ENCODE data around the gene AQP1. TPM values are rescaled to one million over a fixed set of nuclear protein-coding genes. Genes with fewer than 3 reads are reported as not detected.

AQP1 gene
- total RNA-seq, 1 donor from 2014 or later, result 1,132 TPM

DNA sequence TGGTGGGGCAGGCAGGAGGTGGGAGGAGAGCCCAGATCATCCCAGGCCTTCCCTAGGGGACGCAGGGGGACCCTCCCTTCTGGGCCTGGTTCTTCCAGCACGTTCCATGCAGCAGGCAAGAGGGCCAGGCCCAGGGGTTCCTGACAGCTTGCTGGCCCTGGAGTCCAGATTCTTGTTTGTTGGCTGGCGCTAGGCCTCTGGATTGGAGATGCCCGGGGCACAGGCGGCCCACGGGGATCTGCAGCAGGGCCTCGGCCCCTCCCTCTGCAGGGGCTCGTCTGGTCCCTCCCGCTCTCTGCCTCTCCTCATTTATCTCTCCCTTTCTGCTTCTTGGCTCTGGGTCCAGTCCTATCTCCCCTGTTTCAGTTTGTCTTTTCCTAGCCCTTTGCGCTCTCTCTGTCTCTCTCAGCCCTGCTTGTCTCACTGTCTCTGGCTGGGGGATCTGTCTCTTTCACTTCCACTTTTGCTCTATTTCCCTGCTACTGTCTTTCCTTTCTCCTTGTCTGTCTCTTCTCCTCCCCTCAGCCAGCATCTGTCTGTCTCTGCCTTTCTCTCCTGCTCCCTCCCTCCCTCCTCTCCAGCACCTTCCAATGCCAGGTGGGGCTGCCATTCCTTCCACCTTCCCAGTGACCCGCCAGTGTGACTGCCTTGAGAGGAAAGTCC is 1.1 kb upstream of the AQP1 start:
- Histone ChIP-seq H3K4me3 (peak overlapping the region; percentile 66), H3K9me3 (no peaks in the 10 kb centered on the region), H3K4me1 (peaks cover 58% of the 10 kb centered on the region), H3K36me3 (no peaks in the 10 kb centered on the region), H3K27me3 (no peaks in the 10 kb centered on the region), H3K27ac (peak overlapping the region; percentile 81)
- intact Hi-C loops (cut with DNase I), result no loop called here
- TF ChIP-seq, protein P1, sequence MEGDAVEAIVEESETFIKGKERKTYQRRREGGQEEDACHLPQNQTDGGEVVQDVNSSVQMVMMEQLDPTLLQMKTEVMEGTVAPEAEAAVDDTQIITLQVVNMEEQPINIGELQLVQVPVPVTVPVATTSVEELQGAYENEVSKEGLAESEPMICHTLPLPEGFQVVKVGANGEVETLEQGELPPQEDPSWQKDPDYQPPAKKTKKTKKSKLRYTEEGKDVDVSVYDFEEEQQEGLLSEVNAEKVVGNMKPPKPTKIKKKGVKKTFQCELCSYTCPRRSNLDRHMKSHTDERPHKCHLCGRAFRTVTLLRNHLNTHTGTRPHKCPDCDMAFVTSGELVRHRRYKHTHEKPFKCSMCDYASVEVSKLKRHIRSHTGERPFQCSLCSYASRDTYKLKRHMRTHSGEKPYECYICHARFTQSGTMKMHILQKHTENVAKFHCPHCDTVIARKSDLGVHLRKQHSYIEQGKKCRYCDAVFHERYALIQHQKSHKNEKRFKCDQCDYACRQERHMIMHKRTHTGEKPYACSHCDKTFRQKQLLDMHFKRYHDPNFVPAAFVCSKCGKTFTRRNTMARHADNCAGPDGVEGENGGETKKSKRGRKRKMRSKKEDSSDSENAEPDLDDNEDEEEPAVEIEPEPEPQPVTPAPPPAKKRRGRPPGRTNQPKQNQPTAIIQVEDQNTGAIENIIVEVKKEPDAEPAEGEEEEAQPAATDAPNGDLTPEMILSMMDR (IDR thresholded peaks at IDR 0.05), result no peak
- no peak for DNase-seq
- ATAC-seq, result no peak

DNA sequence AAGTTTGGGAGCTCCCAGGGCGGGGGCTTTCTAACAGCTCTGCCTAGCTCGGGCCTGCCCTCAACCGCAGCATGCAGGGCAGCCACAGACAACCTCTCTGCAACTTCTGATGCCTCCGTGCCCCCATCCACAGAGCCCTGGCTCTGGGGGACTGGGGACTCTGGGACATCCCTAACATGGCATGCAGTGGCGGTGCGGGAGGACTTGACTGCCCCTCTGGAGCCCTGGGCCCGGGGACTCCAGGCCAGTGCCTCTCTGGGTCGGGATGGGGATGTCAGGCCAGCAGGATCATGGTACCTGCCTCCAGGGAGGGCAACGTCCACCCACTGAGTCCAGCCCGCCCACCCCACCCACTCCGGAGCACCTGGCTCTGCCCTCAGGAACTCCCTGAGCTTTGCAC is 520 bp upstream of the AQP1 start:
- ATAC-seq (no peak), DNase-seq (no peak)
- no peaks in the 10 kb centered on the region for H3K36me3 ChIP-seq
- no peaks in the 10 kb centered on the region for H3K27me3 ChIP-seq
- intact Hi-C loops (cut with DNase I), result no loop called here
- no peaks in the 10 kb centered on the region for H3K9me3 ChIP-seq
- H3K4me1 ChIP-seq, result peaks cover 52% of the 10 kb centered on the region
- H3K27ac ChIP-seq, result peak overlapping the region; percentile 81
- peak overlapping the region; percentile 66 for H3K4me3 ChIP-seq
- TF ChIP-seq, protein P1 (IDR thresholded peaks at IDR 0.05), result no peak

DNA sequence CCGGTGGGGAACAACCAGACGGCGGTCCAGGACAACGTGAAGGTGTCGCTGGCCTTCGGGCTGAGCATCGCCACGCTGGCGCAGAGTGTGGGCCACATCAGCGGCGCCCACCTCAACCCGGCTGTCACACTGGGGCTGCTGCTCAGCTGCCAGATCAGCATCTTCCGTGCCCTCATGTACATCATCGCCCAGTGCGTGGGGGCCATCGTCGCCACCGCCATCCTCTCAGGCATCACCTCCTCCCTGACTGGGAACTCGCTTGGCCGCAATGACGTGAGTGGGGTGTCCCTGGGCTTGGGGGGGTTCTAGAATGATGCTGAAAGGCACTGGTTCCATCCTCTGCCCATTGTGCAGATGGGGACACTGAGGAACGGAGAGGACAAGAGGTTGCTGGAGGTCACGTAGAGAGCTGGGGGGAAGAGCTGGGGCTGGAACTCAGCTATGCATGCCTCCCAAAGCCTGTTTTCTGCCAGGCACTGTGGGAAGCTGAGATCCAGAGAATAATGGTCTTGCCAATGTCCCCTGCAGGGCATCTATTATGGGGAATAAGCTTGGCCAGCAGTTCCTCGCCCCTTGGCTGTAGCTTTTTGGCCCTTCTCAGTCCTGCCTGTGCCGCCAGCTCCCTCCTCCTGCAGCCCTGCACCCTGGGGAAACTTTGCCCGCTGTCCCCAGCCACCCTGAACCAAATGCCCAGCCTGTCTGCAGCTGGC is 523 bp downstream of the AQP1 start:
- ATAC-seq (no peak), DNase-seq (no peak)
- peaks cover 3% of the 10 kb centered on the region for H3K36me3 ChIP-seq
- H3K4me1 ChIP-seq, result peaks cover 45% of the 10 kb centered on the region
- intact Hi-C loops (cut with DNase I), result no loop called here
- peak overlapping the region; percentile 66 for H3K4me3 ChIP-seq
- no peaks in the 10 kb centered on the region for H3K27me3 ChIP-seq
- peak overlapping the region; percentile 81 for H3K27ac ChIP-seq
- no peaks in the 10 kb centered on the region for H3K9me3 ChIP-seq
- TF ChIP-seq, protein P1 (IDR thresholded peaks at IDR 0.05), result no peak

- H3K27me3 ChIP-seq, result no peaks in the 10 kb centered on the region
- peaks cover 8% of the 10 kb centered on the region for H3K36me3 ChIP-seq
- peaks cover 46% of the 10 kb centered on the region for H3K4me1 ChIP-seq
- DNase-seq, result no peak
- peak overlapping the region; percentile 66 for H3K4me3 ChIP-seq
- peak overlapping the region; percentile 81 for H3K27ac ChIP-seq
- no peaks in the 10 kb centered on the region for H3K9me3 ChIP-seq
- intact Hi-C loops (cut with DNase I), result no loop called here
- no peak for ATAC-seq
- TF ChIP-seq, protein P1 (IDR thresholded peaks at IDR 0.05), result no peak
Observed at GRCh38 chr7:30912731-30912985, 1.0 kb downstream of the AQP1 start.

DNA sequence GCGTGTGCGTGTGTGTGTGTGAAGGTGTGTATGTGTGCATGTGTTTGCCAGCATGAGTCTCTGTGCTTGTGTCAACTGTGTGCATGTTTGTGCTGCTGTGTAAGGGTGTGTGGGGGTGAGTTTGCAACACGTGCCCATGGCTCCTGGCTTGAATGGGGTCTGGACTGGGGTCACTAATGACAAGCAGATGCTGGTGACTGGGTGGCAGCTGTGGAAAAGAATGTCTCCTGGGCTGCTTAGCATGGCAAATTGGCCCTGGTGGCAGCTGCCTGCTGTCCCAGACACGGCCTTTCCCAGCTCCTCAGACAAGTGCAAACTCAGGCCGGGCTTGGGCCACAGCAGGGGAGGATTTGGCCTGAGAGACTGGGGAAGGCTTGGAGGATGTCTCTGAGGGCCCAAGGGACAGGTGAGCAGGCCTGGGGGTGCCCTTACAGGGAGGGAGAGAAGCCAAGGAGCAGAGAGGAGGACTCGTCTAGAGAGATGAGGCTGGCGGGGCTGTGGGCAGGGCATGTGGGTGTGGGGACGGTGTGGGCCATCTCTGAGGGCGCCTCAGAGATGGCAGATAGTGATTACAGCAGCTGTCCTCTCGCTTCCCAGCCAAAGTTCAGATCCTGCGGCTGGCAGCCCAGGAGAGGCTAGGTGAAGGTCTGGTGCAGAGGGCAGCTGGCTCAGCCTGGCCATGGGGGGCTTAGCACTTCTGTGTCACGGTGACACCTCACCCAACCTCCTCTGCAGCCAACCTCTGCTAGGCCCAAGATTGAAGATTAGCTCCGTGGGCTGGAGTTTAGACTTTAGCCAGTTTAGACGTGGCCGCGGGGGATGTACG is 1.5 kb downstream of the AQP1 start:
- no peaks in the 10 kb centered on the region for H3K27me3 ChIP-seq
- intact Hi-C loops (cut with DNase I), result no loop called here
- ATAC-seq (no peak), DNase-seq (no peak)
- H3K27ac ChIP-seq, result peak overlapping the region; percentile 81
- peak overlapping the region; percentile 66 for H3K4me3 ChIP-seq
- H3K36me3 ChIP-seq, result peaks cover 10% of the 10 kb centered on the region
- peaks cover 42% of the 10 kb centered on the region for H3K4me1 ChIP-seq
- TF ChIP-seq, protein P1 (IDR thresholded peaks at IDR 0.05), result no peak
- H3K9me3 ChIP-seq, result no peaks in the 10 kb centered on the region

All from upper lobe of right lung (tissue), 1 donor.